MCF 10A (cell line): Measurements from ENCODE around the gene CXCL3. TPM values are rescaled to one million over a fixed set of nuclear protein-coding genes. Genes with fewer than 3 reads are reported as not detected.

Source experiments
- BruUV-seq: library from RNA; stranded (reverse); fragments of 400-500 nt; replicated peaks from 2 replicates; lab custom pipeline; 2021; lab: Mats Ljungman, UMichigan
- CTCF ChIA-PET: fragments of 300-600 bp; sonication (Branson Sonifier 250); formaldehyde crosslinking; extraction: SDS; loops from one replicate; lab custom pipeline; 2021; ENCODE audit warnings: antibody characterized with exemption, inconsistent platforms; lab: Yijun Ruan, JAX
- POLR2A ChIA-PET: fragments of 300-600, 350-650 bp; sonication (Branson Sonifier 250); formaldehyde crosslinking; extraction: SDS; loops from one replicate; lab custom pipeline; 2020; ENCODE audit warnings: antibody characterized with exemption, inconsistent platforms; lab: Yijun Ruan, JAX
- DNase-seq: peaks from one replicate; pipeline ENCODE4 v3.0.0-alpha.2; 2018; ENCODE audit not compliant: unreplicated experiment
- H3K27ac Mint-ChIP-seq: one replicate; pipeline ENCODE4 v1.8.0; 2022; ENCODE audit warnings: mild to moderate bottlenecking, low read depth, mixed read lengths; ENCODE audit not compliant: unreplicated experiment
- H3K27me3 Mint-ChIP-seq: one replicate; pipeline ENCODE4 v1.8.0; 2022; ENCODE audit warnings: mixed read lengths; ENCODE audit not compliant: insufficient read depth, unreplicated experiment
- H3K36me3 Mint-ChIP-seq: one replicate; pipeline ENCODE4 v1.8.0; 2022; ENCODE audit warnings: mild to moderate bottlenecking, moderate library complexity, mixed read lengths; ENCODE audit not compliant: insufficient read depth, unreplicated experiment
- H3K4me1 Mint-ChIP-seq: one replicate; pipeline ENCODE4 v1.8.0; 2022; ENCODE audit warnings: mixed read lengths; ENCODE audit not compliant: insufficient read depth, unreplicated experiment
- H3K4me3 Mint-ChIP-seq: one replicate; pipeline ENCODE4 v1.8.0; 2022; ENCODE audit warnings: mild to moderate bottlenecking, moderate library complexity, mixed read lengths; ENCODE audit not compliant: unreplicated experiment
- H3K9me3 Mint-ChIP-seq: one replicate; pipeline ENCODE4 v1.8.0; 2022; ENCODE audit warnings: mixed read lengths; ENCODE audit not compliant: unreplicated experiment
- CTCF ChIP-seq: fragments of 200-600 bp; IDR thresholded peaks from one replicate; pipeline ENCODE4 v1.8.0; 2022; ENCODE audit warnings: antibody characterized with exemption, mild to moderate bottlenecking; ENCODE audit not compliant: unreplicated experiment
- intact Hi-C: fragments of 100-400 bp; cut with micrococcal nuclease; formaldehyde crosslinking; loops from 2 replicates; pipeline ENCODE4 v1.14.1; 2022
- total RNA-seq: library from RNA; stranded (reverse); gene quantifications from 2 replicates; pipeline ENCODE4 v1.2.3, GENCODE V29; 2022

CXCL3 gene
- total RNA-seq, 1 experiment from 2014 or later = 9.8 TPM

GRCh38 chr4:74005528-74005927 is 33.0 kb downstream of the CXCL3 start:
- Mint-ChIP-seq H3K4me3 (peak overlapping the region; percentile 47), H3K27ac (peak overlapping the region; percentile 88), H3K27me3 (no peaks in the 10 kb centered on the region), H3K4me1 (peaks cover 9% of the 10 kb centered on the region), H3K36me3 (no peaks in the 10 kb centered on the region), H3K9me3 (no peaks in the 10 kb centered on the region)
- ChIA-PET CTCF (no interaction called here), POLR2A (no interaction called here)
- TF ChIP-seq CTCF = no peak
- DNase-seq = peak; percentile 49
- intact Hi-C loops = no loop called here
- no TSS peak for BruUV-seq

DNA sequence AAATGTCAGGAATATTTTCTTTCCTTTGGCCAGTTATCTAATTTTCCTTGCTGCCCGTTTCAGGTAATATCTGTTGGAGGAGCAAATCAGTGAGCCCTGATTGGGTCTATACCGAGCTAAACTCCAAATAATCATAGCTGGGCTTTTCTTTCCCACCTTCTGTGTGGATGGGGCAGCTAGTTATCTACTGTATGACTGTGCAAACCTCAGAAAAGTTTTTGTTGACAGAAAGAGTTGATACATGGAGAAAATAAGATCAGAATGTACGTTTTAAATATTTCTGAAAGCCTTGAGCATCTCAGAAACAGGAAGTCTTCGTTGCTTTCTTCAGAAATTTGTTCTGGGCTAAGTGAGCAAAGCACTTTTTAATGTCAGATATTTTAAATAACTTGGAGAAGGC is 33.8 kb downstream of the CXCL3 start:
- Mint-ChIP-seq H3K4me3 (no peak overlapping the region), H3K36me3 (no peaks in the 10 kb centered on the region), H3K9me3 (no peaks in the 10 kb centered on the region), H3K27ac (no peak overlapping the region), H3K27me3 (no peaks in the 10 kb centered on the region), H3K4me1 (peaks cover 9% of the 10 kb centered on the region)
- no peak for DNase-seq
- intact Hi-C loops = no loop called here
- CTCF ChIA-PET = interaction anchor here (0.7 kb wide), 1 partner anchor 9 kb away, joined by 3 read pairs; no protein-coding TSS in a partner anchor
- no TSS peak for BruUV-seq
- POLR2A ChIA-PET = no interaction called here
- TF ChIP-seq CTCF = no peak

- no peak overlapping the region for H3K4me3 Mint-ChIP-seq
- no peaks in the 10 kb centered on the region for H3K27me3 Mint-ChIP-seq
- no TSS peak for BruUV-seq
- intact Hi-C loops = no loop called here
- no peaks in the 10 kb centered on the region for H3K9me3 Mint-ChIP-seq
- no peak for TF ChIP-seq CTCF
- ChIA-PET POLR2A (interaction anchor here (0.6 kb wide), 2 partner anchors 10 to 80 kb away, joined by 3 read pairs; no protein-coding TSS in a partner anchor), CTCF (no interaction called here)
- peaks cover 2% of the 10 kb centered on the region for H3K4me1 Mint-ChIP-seq
- no peak overlapping the region for H3K27ac Mint-ChIP-seq
- H3K36me3 Mint-ChIP-seq = no peaks in the 10 kb centered on the region
- no peak for DNase-seq
Measured at GRCh38 chr4:74000301-74000700, 38.2 kb downstream of the CXCL3 start.

- H3K36me3 Mint-ChIP-seq = no peaks in the 10 kb centered on the region
- no peak for TF ChIP-seq CTCF
- peak within 1 kb of the TSS; percentile 47 for H3K4me3 Mint-ChIP-seq
- peak within 1 kb of the TSS; percentile 69 for H3K27ac Mint-ChIP-seq
- CTCF ChIA-PET = no interaction called here
- H3K9me3 Mint-ChIP-seq = no peaks in the 10 kb centered on the region
- H3K4me1 Mint-ChIP-seq = no peaks in the 10 kb centered on the region
- DNase-seq = no peak
- POLR2A ChIA-PET = interaction anchor here (0.7 kb wide), 1 partner anchor 40 kb away, joined by 3 read pairs; the partner anchor contains the start of gene CXCL3
- BruUV-seq = no TSS peak
- no peaks in the 10 kb centered on the region for H3K27me3 Mint-ChIP-seq
- intact Hi-C loops = no loop called here
Measured at GRCh38 chr4:73998040-73999011, 40.2 kb downstream of the CXCL3 start, which contains the start of gene CXCL5. Gene CXCL5 (minus strand): TSS chr4:73998677. CDS start chr4:73998581, 96 bp downstream.
